ENCODE results near the gene PLD6.

- TF ChIP-seq, protein P1, sequence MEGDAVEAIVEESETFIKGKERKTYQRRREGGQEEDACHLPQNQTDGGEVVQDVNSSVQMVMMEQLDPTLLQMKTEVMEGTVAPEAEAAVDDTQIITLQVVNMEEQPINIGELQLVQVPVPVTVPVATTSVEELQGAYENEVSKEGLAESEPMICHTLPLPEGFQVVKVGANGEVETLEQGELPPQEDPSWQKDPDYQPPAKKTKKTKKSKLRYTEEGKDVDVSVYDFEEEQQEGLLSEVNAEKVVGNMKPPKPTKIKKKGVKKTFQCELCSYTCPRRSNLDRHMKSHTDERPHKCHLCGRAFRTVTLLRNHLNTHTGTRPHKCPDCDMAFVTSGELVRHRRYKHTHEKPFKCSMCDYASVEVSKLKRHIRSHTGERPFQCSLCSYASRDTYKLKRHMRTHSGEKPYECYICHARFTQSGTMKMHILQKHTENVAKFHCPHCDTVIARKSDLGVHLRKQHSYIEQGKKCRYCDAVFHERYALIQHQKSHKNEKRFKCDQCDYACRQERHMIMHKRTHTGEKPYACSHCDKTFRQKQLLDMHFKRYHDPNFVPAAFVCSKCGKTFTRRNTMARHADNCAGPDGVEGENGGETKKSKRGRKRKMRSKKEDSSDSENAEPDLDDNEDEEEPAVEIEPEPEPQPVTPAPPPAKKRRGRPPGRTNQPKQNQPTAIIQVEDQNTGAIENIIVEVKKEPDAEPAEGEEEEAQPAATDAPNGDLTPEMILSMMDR (IDR thresholded peaks at IDR 0.05): no peak
- no peak for TF ChIP-seq POLR2A (IDR thresholded peaks at IDR 0.05)
- TF ChIP-seq EP300 (IDR thresholded peaks at IDR 0.05): no peak
Measured at GRCh38 chr17:17232303-17232621, 26.1 kb upstream of the PLD6 start.

Measured in tibial nerve (tissue), 4 donors.